Effector CD8-positive, alpha-beta T cell (primary cell): ENCODE data around the gene CMIP.
A peak's percentile ranks its signal among the peaks of the same experiment; 100 is the strongest.
"Not testable (repeated sequence)": the region's sequence is repeated elsewhere in the genome, so short reads cannot be mapped to it uniquely, and the experiment has no call there.

ENCODE experiments used
- DNase-seq: peaks from one replicate; lab custom pipeline; 2025; lab: John Stamatoyannopoulos, UW

Gene CMIP

GRCh38 chr16:81684901-81685300, 240.3 kb downstream of the CMIP start:
- no peak for DNase-seq

GRCh38 chr16:81686391-81687130, 242.0 kb downstream of the CMIP start:
- DNase-seq, result no peak

- DNase-seq, result no peak
Measured at GRCh38 chr16:81687131-81687456, 242.5 kb downstream of the CMIP start.

DNA sequence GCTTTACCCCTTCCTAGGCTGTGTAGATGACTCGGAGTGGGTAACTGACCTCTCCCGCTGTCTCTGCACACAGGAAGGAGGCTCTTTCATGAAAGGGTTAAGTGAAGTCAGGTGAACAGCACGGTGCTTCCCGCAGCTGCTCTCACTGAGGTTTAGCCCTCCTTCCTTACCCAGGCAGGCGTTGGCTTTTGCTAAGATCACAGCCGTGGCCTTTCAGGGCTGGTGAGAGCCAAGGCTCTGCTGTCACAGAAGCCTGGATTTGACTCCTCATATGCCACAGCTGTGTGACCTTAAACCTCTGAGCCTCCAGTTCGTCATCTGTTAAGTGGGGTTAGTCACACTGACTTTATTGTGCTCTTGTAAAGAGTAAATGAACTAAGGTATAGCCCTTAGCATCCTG, 243.6 kb downstream of the CMIP start:
- no peak for DNase-seq

DNA sequence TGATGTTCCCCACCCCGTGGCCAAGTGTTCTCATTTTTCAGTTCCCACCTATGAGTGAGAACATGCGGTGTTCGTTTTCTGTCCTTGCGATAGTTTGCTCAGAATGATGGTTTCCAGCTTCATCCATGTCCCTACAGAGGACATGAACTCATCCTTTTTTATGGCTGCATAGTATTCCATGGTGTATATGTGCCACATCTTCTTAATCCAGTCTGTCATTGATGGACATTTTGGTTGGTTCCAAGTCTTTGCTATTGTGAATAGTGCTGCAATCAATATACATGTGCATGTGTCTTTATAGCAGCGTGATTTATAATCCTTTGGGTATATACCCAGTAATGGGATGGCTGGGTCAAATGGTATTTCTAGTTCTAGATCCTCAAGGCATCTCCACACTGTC, 244.2 kb downstream of the CMIP start:
- DNase-seq, result not testable (repeated sequence)

- no peak for DNase-seq
Measured at GRCh38 chr16:81692021-81692420, 247.4 kb downstream of the CMIP start.

GRCh38 chr16:81692571-81692970, 248.0 kb downstream of the CMIP start:
- no peak for DNase-seq

DNA sequence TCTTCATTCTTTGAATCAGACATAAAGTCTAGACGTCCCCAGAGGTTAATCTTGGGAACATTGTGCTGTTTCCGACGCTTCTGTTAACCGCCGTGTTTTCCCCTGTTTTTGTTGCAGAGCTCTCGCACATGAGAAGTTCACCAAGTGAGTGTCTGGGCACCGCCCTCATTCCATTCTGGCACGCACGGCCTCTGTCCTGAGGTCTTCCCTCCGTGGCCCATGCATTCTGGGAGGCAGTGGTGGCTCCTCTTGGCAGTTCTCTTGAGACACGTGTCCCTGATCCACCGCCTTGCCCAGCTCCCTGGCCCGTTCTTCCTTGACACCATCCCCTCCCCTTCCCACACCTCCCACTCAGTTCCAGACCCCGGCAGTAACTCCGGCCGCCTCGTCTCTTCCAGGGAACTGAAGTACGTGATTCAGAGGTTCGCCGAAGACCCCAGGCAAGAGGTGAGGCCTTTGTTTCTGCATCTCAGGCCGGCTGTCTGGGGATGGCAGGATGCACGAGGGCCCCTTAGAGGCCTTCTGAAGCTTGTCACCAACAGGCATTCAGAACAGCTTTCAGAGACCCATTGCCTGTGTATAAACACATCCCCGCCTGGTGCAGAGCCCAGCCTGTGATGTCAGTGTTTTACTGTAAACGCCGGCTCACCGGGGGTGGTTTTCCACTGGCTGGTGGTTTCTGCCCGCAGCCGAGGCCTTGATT, 248.6 kb downstream of the CMIP start:
- DNase-seq, result no peak

DNA sequence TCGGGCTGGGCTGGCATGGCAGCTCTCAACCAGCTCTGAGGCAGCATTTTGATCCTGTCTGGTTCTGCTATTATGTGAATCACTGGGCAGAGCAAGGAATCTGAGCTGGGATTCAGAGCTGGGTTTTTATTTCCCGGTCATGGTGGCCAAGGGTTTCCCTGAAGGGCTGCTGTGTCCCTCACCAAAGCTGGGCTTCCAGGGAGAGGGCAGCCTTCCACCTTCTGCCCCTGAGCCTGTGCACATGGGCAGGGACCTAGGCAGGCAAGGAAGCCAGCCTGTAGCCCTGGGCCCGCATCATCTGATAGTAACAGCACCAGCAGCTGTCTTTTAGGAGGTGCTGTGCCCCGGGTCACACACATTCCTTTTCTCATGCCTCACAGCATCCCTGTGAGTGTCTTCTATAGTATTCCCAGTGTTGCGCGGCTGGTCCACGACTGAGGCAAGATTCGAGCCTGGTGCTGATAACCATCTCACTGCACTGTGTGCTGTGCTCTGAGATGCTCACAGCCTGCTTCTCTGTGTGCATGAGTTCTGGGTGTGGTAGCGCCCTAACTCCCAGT, 249.2 kb downstream of the CMIP start:
- DNase-seq, result no peak

- DNase-seq, result no peak
Measured at GRCh38 chr16:81694494-81695280, 250.1 kb downstream of the CMIP start.

- DNase-seq, result no peak
Measured at GRCh38 chr16:81695321-81696165, 250.9 kb downstream of the CMIP start.

DNA sequence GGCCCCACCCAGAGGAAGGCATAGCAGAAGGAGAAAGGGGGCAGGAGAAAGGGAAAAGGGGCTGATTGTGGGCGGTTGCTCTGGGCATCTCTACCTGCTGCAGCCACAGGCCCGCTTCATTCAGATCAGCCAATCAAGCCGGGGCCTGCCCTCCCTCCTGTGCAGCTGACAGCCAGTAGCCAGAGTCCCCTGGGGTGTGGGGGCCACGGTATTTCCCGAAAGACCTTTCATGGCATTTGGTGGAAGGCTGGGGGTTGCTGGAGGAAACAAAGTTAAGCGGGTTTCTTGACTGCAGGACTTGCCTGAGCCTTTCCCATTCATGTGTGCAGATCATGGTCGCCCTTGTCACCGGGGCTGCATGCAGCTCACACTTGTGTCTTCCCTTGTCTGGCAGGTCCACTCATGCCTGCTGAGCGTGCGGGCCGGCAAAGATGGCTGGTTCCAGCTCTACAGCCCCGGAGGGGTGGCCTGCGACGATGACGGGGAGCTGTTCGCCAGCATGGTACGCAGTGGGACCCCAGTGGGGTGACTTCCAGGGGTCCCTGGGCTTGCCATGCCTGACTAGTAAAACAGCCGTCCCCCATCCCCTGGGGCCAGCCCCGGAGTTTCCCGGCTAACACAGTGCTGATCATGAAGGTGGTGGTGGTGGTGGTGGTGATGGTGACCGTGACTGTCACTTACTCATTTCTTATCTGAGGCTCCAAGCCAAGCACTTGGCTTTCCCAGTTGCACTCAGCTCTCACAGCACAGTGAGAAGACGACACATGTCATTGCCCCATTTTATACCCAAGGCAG, 251.8 kb downstream of the CMIP start:
- no peak for DNase-seq

- DNase-seq, result peak; percentile 8
Measured at GRCh38 chr16:81696961-81697615, 252.5 kb downstream of the CMIP start.

DNA sequence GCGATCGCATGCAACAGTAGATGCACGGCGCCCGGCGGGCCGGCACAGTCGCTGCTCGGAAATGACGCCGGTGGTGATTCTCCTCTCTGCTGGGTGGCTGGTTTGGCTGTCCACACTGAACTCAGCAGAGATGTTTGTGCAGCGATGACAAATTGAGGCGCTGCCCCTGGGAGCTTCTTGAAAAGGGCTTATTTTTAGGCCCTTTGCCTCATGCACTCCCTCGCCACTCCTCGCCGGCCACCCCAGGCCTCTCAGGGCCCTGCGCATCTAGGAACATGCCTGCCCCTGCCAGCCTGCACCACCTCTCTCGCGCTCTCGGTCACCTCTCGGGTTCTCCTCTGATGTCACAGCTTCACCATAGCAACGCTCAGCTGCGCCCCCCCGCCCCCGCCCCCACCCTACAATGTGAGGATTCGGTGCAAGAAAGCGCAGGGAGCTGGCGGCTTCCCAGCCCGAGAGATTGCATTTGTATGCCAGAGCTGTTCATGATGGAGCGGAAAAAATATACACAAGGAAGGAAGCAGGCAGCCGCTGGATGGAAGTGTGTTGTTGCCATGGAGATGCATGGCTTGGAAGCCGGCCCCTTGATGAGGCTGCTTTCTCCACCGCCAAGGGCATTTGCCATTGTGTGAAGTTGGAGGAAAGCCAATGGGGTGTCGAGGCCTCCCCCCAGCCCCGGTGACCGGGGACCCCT, 253.2 kb downstream of the CMIP start:
- no peak for DNase-seq

- no peak for DNase-seq
Measured at GRCh38 chr16:81698310-81698641, 253.7 kb downstream of the CMIP start.

GRCh38 chr16:81699596-81699995, 255.0 kb downstream of the CMIP start:
- no peak for DNase-seq

GRCh38 chr16:81700071-81700779, 255.6 kb downstream of the CMIP start:
- DNase-seq, result no peak

- DNase-seq, result no peak
Measured at GRCh38 chr16:81700780-81701165, 256.2 kb downstream of the CMIP start.

GRCh38 chr16:81701296-81701970, 256.8 kb downstream of the CMIP start:
- no peak for DNase-seq
